ENCODE measurements around the gene FAAP20. TPM values are rescaled to one million over a fixed set of nuclear protein-coding genes. Genes with fewer than 3 reads are reported as not detected.
A peak's percentile ranks its signal among the peaks of the same experiment; 100 is the strongest.

The FAAP20 gene
- total and polyA plus RNA-seq, 2 of the 8 experiments (the other 6 are each of a cell fraction or from before 2014, with no cell fraction given) = 58.4 to 99.8 TPM

GRCh38 chr1:2196901-2197638, 2.5 kb upstream of the FAAP20 start:
- no peak overlapping the region for H3K4me3 ChIP-seq (ENCODE audit: extremely low read depth in 1 of 4, insufficient read depth in 2 of 4, low read depth in 3 of 4, low read length in 4 of 4)
- ChIA-PET POLR2A (ENCODE audit: partially characterized antibody) (no interaction called here), CTCF (ENCODE audit: partially characterized antibody) (interaction anchor here (0.9 to 14.1 kb wide), 8 partner anchors 12 to 186 kb away, joined by 3 to 154 read pairs (median 6); no protein-coding TSS in a partner anchor)
- H2BK120ac ChIP-seq (replicated peaks; ENCODE audit: low read depth, low read length) = no peak overlapping the region
- peaks cover 0 to 3% of the 10 kb centered on the region in 2 experiments for H4K20me1 ChIP-seq (replicated peaks in 1 of 2; ENCODE audit: control insufficient read depth in 1 of 2, insufficient read depth in 2 of 2, low read length in 2 of 2)
- no peak overlapping the region for H3K23ac ChIP-seq (ENCODE audit: insufficient read length)
- H3K9me3 ChIP-seq (ENCODE audit: insufficient read depth in 2 of 2, low read depth in 1 of 2, low read length in 1 of 2) = no peaks in the 10 kb centered on the region
- no peaks in the 10 kb centered on the region for H3K27me3 ChIP-seq (replicated peaks in 1 of 4; ENCODE audit: control insufficient read depth in 3 of 4, extremely low read depth in 1 of 4, insufficient read depth in 3 of 4, low read length in 3 of 4)
- H3K9ac ChIP-seq (replicated peaks in 1 of 4; ENCODE audit: extremely low read depth in 1 of 4, low read depth in 3 of 4, low read length in 3 of 4) = 0 out of 7 replicates have a peak overlapping the region, but pooled peaks of 1 of the 4 experiments have one; percentile 8
- no peak for FAIRE-seq
- H2AK5ac ChIP-seq (ENCODE audit: low read depth, low read length) = 0 out of 2 replicates have a peak overlapping the region, but pooled peaks have one; percentile 43
- H3K4me1 ChIP-seq (replicated peaks in 1 of 4; ENCODE audit: control insufficient read depth in 3 of 4, insufficient read depth in 4 of 4, low read length in 3 of 4) = peaks cover 0 to 14% (median 6%) of the 10 kb centered on the region in 4 experiments; a peak in 5 of 7 replicates
- peak overlapping the region; percentile 50; the same call in 1 of the 2 replicates for H2BK12ac ChIP-seq (ENCODE audit: low read depth, low read length)
- no peak overlapping the region for H2BK15ac ChIP-seq (ENCODE audit: low read length)
- H4K91ac ChIP-seq (replicated peaks; ENCODE audit: insufficient read length, low read length) = no peak overlapping the region
- H2BK20ac ChIP-seq (ENCODE audit: low read length) = no peak overlapping the region
- H2AFZ ChIP-seq (ENCODE audit: low read length) = no peak overlapping the region
- H3K79me1 ChIP-seq (ENCODE audit: low read depth, low read length) = peaks cover 2% of the 10 kb centered on the region; the same call in 1 of the 2 replicates
- peaks cover 0 to 3% (median 1%) of the 10 kb centered on the region in 4 experiments; a peak in 3 of 8 replicates for H3K36me3 ChIP-seq (ENCODE audit: control insufficient read depth in 2 of 4, insufficient read depth in 4 of 4, low read length in 3 of 4)
- H3K4ac ChIP-seq (replicated peaks; ENCODE audit: insufficient read length, low read depth, low read length) = no peak overlapping the region
- H3K4me2 ChIP-seq (ENCODE audit: insufficient read depth in 1 of 2, low read depth in 2 of 2, low read length in 2 of 2) = no peak overlapping the region
- no peak overlapping the region for H3K27ac ChIP-seq (ENCODE audit: low read depth, low read length)
- H3K56ac ChIP-seq (replicated peaks; ENCODE audit: insufficient read length, low read depth, low read length) = no peak overlapping the region
- no peak overlapping the region for H3K14ac ChIP-seq (ENCODE audit: insufficient read length)
- H3K18ac ChIP-seq (ENCODE audit: extremely low read depth, low read length) = no peak overlapping the region
- 93% methylated on average over 16 of the region's 17 CpGs; no CpG with 5 or more reads in 1 of the 2 experiments for WGBS, 2 experiments (ENCODE audit: extremely low coverage in 1 of 2, insufficient coverage in 1 of 2, insufficient read length in 1 of 2, insufficient replicate concordance in 2 of 2, low coverage in 1 of 2, low lambda C conversion rate in 2 of 2, missing lambda C conversion rate in 1 of 2)
- no peak overlapping the region for H4K5ac ChIP-seq (ENCODE audit: insufficient read length, low read depth, low read length)
- H3K23me2 ChIP-seq (ENCODE audit: low read depth, low read length) = peaks cover 1% of the 10 kb centered on the region; the same call in 1 of the 2 replicates
- no peak for DNase-seq (ENCODE audit: low read depth in 1 of 2, low spot score in 2 of 2)
- H4K8ac ChIP-seq (ENCODE audit: extremely low read depth, insufficient read depth, low read length) = no peak overlapping the region
- H2BK5ac ChIP-seq (ENCODE audit: low read depth, low read length) = no peak overlapping the region
- peaks cover 0 to 16% of the 10 kb centered on the region in 2 experiments; a peak in 1 of 4 replicates for H3K79me2 ChIP-seq (ENCODE audit: control insufficient read depth in 1 of 2, insufficient read depth in 2 of 2, low read length in 2 of 2)
- TF ChIP-seq ZNF274 (IDR thresholded peaks at IDR 0.05; ENCODE audit: borderline replicate concordance, extremely low read depth, low read length) = no peak
- TF ChIP-seq, protein P1, sequence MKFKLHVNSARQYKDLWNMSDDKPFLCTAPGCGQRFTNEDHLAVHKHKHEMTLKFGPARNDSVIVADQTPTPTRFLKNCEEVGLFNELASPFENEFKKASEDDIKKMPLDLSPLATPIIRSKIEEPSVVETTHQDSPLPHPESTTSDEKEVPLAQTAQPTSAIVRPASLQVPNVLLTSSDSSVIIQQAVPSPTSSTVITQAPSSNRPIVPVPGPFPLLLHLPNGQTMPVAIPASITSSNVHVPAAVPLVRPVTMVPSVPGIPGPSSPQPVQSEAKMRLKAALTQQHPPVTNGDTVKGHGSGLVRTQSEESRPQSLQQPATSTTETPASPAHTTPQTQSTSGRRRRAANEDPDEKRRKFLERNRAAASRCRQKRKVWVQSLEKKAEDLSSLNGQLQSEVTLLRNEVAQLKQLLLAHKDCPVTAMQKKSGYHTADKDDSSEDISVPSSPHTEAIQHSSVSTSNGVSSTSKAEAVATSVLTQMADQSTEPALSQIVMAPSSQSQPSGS (IDR thresholded peaks at IDR 0.05; ENCODE audit: low read length) = no peak

Measured in H1 (cell line).